Peyer's patch (tissue), 4 donors: ENCODE data around the gene CA10.

Experiments
- POLR2A ChIP-seq, 2 donors: fragments of 450-650 bp; IDR thresholded peaks; one replicate each; pipeline ENCODE4 v1.5.1; 2017; ENCODE audit warnings: antibody characterized with exemption in 2 of 2, mild to moderate bottlenecking in 2 of 2, moderate library complexity in 2 of 2
- TF ChIP-seq, protein P1 (sequence below), 6 experiments: fragments of 450-650 bp in 4 of 6; fragments of 200-600 bp in 2 of 6; sonication (generic) in 1 of 6; IDR thresholded peaks; one replicate each; pipeline ENCODE4 v1.5.1; 2017 to 2019; ENCODE audit warnings: antibody characterized with exemption in 6 of 6, mild to moderate bottlenecking in 3 of 6, moderate library complexity in 1 of 6

GRCh38 chr17:51668963-51669246 lies 489.6 kb downstream of the CA10 start:
- TF ChIP-seq, protein P1, sequence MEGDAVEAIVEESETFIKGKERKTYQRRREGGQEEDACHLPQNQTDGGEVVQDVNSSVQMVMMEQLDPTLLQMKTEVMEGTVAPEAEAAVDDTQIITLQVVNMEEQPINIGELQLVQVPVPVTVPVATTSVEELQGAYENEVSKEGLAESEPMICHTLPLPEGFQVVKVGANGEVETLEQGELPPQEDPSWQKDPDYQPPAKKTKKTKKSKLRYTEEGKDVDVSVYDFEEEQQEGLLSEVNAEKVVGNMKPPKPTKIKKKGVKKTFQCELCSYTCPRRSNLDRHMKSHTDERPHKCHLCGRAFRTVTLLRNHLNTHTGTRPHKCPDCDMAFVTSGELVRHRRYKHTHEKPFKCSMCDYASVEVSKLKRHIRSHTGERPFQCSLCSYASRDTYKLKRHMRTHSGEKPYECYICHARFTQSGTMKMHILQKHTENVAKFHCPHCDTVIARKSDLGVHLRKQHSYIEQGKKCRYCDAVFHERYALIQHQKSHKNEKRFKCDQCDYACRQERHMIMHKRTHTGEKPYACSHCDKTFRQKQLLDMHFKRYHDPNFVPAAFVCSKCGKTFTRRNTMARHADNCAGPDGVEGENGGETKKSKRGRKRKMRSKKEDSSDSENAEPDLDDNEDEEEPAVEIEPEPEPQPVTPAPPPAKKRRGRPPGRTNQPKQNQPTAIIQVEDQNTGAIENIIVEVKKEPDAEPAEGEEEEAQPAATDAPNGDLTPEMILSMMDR (IDR thresholded peaks at IDR 0.05) = no peak
- TF ChIP-seq POLR2A (IDR thresholded peaks at IDR 0.05) = no peak
